Raji (cell line): ENCODE measurements around the gene MOBP.

Experiments used
- POLR2A ChIP-seq: IDR thresholded peaks from 2 replicates; pipeline ENCODE4 v1.6.1; 2011; ENCODE audit warnings: low read depth, low read length, control low read depth; ENCODE audit not compliant: insufficient read depth

The MOBP gene

GRCh38 chr3:39467394-39468107 is at the start of gene MOBP:
MOBP (plus strand) TSS chr3:39467680; CDS start chr3:39502070, 34,390 bp downstream.
- TF ChIP-seq POLR2A = no peak

GRCh38 chr3:39419742-39420315 is 47.7 kb upstream of the MOBP start:
- no peak for TF ChIP-seq POLR2A

GRCh38 chr3:39420543-39420942 is 46.9 kb upstream of the MOBP start:
- no peak for TF ChIP-seq POLR2A

GRCh38 chr3:39423436-39423970 is 44.0 kb upstream of the MOBP start:
- no peak for TF ChIP-seq POLR2A

- TF ChIP-seq POLR2A = no peak
Measured at GRCh38 chr3:39426312-39426711, 41.2 kb upstream of the MOBP start.

GRCh38 chr3:39427506-39427905 is 40.0 kb upstream of the MOBP start:
- TF ChIP-seq POLR2A = no peak

GRCh38 chr3:39428745-39429201 is 38.7 kb upstream of the MOBP start:
- TF ChIP-seq POLR2A = no peak

GRCh38 chr3:39429466-39429865 is 38.0 kb upstream of the MOBP start:
- no peak for TF ChIP-seq POLR2A

- TF ChIP-seq POLR2A = no peak
Measured at GRCh38 chr3:39432342-39432741, 35.1 kb upstream of the MOBP start.

- no peak for TF ChIP-seq POLR2A
Measured at GRCh38 chr3:39433642-39434041, 33.8 kb upstream of the MOBP start.

- TF ChIP-seq POLR2A = no peak
Measured at GRCh38 chr3:39434574-39434973, 32.9 kb upstream of the MOBP start.

GRCh38 chr3:39435006-39435748 is 32.3 kb upstream of the MOBP start:
- no peak for TF ChIP-seq POLR2A

- no peak for TF ChIP-seq POLR2A
Measured at GRCh38 chr3:39438880-39439279, 28.6 kb upstream of the MOBP start.

- no peak for TF ChIP-seq POLR2A
Measured at GRCh38 chr3:39440316-39440715, 27.2 kb upstream of the MOBP start.

- TF ChIP-seq POLR2A = no peak
Measured at GRCh38 chr3:39443530-39443929, 23.9 kb upstream of the MOBP start.

- TF ChIP-seq POLR2A = no peak
Measured at GRCh38 chr3:39445927-39446326, 21.6 kb upstream of the MOBP start.
